Renal cortex interstitium (tissue), 11 donors: ENCODE data around the gene MAPK7. TPM values are rescaled to one million over a fixed set of nuclear protein-coding genes. Genes with fewer than 3 reads are reported as not detected.

Source experiments
- DNase-seq, 11 donors: peaks; one replicate each; pipeline ENCODE4 v3.0.0-alpha.2; 2013; ENCODE audit warnings: low read depth in 9 of 11, low spot score in 4 of 11; ENCODE audit errors: extremely low read depth in 1 of 11
- polyA plus RNA-seq, 3 donors: library from polyadenylated mRNA; unstranded; fragments of 120-200 nt; gene quantifications; one replicate each; pipeline ENCODE4 v1.2.1, GENCODE V29; 2013; ENCODE audit not compliant: insufficient read length in 3 of 3

MAPK7 gene
- polyA plus RNA-seq, 3 donors = 23.1 to 29.6 (median 24.7) TPM

DNA sequence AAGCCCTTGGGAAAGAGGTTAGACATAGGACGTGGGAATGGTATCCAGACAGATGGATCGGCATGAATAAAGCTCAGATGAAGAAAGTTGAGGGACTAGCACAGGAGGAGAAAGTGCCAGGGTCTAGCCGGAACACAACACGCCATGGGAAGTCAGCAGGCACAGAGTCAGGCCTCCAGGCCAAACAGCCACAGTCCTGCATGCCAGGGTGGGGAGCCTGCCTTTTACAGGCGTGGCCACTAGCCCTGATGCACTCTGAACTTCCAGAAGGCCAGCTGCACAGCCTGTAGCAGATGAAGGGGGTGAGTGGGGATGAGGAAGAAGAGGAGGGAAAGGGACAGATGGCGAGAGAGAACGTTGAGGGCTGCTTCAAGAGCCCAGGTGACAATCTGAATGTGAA, 20.9 kb upstream of the MAPK7 start:
- DNase-seq = no peak

DNA sequence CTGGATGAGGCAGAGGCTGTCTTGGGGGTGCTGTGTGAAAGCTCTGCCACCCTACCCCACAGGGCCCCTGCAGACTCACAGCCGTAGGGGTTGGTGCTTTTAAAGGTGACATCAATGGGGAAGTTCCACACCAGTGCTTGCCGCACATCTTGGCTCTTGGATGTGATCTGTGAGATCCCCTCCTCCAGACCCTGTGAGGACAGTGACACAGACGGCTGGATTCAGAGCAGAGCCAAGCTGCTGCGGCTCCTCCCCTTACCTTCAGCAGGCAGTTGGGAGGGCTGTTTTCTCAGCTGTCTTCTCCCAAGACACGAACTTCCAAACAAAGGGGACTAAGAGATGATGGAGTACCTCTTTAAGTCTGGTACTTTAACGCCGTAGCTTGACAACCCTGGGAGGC, 20.5 kb upstream of the MAPK7 start:
- no peak for DNase-seq

DNA sequence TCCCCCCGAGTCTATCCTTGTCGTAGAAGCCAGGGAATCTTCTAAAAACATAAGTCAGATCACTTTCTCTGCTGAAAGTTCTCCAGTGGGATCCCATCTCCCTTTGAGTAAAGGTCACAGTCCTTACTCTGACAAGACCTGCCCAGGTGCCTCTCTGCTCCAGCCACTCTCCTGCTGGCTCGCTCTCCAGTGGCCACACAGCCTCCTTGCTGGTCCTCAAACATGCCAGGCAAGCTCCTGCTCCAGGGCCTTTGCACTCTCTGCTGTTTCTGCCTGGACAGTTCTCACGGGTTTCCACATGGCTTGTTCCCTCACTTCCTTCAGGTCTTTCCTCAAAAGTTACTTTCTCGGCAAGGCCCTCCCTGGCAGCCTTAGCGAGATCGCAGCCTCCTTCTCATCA, 19.1 kb upstream of the MAPK7 start:
- DNase-seq = no peak

DNA sequence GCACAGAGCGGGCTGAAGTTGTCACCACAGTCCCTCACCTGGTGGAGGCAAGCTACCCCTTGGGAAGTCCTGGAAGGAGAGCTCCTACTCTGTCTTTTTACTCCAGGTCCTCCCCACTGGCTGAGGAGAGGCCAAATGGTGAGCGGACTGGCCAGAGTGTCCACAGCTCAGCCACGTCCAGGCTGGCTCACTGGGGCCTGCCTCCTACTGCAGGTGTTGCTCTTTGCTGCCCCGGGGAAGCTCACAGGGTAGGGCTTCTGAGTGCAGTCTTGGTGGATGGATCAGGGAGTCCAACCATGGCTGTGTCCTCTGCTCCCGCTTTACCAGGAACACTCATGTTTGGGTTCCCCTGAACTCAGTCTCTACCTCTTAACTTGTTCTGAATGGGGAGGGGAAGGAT, 18.4 kb upstream of the MAPK7 start:
- no peak for DNase-seq

DNA sequence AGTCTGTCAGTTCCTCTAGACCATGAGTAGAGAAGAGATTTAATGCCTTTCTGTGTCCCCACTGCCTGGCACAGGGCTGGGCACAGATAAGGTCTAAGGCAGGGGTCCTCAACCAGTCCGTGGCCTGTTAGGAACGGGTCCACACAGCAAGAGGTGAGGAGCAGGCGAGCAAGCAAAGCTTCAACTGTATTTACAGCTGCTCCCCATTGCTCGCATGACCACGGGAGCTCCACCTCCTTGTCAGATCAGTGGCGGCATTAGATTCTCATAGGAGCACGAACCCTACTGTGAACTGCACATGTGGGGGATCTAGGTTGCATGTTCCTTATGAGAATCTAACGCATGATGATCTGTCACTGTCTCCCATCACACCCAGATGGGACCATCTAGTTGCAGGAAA, 17.5 kb upstream of the MAPK7 start:
- no peak for DNase-seq

DNA sequence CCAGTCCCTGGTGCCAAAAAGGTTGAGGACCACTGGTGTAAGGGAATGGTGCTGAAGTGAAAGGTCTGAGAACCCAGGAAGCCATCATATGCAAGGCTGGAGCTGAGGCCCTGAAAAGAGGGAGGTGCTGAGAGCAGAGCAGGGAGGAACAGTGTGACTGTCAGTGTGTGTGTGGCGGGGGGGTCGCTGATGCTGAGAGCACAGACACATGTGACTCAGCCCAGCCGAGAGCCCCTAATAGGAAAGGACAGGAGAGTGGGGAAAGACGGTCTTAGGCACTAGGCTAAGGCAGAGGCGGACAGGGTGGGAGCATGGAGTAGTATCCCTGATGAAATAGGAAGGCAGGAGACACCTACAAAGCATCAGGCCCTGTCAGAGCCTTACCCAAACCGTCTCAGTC, 17.0 kb upstream of the MAPK7 start:
- no peak for DNase-seq

DNA sequence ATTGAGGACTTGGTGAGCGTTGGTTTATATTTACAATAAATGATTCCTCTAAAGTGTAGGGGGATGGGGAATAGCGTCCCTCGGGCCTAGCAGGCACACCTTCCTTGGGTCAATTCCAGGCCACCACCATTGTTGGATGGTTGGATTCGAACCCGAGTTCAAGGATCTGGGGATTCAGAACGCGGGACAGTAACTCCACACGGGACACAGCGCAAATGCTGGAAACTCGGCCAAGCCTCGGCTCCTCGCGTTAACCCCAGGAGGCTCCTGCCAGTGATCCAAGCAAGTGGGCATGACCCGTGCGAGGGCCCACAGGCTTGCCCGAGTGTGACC, 16.4 kb upstream of the MAPK7 start:
- no peak for DNase-seq

DNA sequence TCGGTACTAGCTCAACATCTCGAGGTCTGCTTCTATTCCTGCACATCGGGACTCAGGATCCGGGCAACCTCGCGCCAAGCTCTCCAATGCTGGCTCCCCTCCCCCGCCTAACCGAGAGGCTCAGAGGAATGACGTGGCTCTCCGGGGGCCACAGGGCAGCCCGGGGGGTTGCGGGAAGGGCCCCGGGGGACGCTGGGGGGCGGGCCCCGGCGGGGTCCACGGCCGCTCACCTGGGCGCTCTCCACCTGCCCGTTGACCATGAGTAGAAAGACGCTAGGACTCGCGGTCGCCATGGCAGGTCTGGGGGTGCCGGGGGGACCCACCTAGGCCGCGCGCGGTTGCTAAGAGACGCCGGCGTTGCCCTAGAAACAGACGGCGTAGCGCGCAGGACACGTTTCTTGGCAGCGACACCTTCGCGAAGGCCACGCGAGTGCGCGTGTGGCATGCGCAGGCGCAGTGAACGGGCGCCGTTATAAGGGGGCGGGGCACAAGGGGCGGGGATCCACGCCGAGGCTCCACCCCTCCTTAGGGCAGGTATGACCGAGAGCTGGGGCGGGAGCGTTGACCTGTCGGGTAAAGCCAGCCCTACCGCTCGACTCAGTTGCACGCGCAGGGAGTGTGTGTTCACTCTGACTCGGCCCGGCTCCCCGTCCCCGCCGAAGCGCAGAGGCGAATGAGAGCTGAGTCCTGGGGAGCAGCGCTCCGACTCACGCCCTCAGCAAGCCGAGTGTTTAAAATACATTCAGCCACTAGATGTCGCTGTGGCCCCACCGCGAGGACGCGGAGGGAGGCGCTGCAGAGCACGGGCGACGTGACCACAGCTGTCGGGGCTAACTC, 15.8 kb upstream of the MAPK7 start, which contains the start of gene B9D1:
Gene B9D1, minus strand, starts transcription at position 447 of the 837 bp plus-strand sequence. Its CDS starts 154 bp downstream, at position 293.
- peak; percentile 81 to 98 (median 90) for DNase-seq

DNA sequence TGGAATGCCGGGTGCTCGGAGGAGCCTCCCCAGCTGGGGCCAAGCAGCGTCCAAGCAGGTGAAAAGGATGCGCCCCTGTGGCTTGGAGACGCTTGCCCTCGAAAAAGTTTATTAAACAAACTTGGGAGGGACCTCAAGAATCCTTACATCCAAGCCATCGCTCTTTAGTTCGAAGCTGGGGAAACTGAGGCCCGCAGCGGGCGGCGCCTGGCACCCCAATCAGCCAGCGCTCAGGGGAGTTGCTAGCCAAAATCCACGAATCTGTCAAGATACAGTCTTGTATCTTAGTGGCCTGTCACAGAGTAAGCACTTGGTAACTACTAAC, 15.2 kb upstream of the MAPK7 start:
- DNase-seq = no peak

DNA sequence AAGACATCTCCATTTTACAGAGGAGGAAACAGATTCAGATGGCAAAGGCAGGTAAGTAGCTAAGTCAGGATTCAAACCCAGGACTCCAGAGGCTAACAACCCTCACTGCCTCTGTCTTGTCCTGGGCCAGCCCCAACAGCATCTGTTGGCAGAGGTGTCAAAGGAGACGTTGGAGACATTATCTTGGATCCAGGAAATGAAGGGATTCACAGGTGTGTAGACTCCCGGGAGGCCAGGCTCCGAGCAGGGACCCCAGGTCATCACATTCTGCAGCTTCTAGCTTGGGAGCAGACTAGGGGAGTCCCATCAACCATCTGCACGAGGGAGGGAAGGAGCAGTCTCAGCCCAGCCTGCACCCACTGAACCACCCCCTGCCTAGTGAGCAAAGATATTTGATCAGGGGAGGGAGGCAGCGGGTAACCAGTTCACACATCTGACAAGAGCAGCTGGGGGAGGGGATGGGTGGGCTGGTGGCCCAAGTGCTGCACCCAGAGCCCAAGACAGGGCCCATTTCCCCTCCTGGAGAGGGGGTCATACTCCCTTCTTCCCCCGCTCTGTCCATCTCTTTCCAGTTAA, 14.8 kb upstream of the MAPK7 start:
- DNase-seq = no peak

DNA sequence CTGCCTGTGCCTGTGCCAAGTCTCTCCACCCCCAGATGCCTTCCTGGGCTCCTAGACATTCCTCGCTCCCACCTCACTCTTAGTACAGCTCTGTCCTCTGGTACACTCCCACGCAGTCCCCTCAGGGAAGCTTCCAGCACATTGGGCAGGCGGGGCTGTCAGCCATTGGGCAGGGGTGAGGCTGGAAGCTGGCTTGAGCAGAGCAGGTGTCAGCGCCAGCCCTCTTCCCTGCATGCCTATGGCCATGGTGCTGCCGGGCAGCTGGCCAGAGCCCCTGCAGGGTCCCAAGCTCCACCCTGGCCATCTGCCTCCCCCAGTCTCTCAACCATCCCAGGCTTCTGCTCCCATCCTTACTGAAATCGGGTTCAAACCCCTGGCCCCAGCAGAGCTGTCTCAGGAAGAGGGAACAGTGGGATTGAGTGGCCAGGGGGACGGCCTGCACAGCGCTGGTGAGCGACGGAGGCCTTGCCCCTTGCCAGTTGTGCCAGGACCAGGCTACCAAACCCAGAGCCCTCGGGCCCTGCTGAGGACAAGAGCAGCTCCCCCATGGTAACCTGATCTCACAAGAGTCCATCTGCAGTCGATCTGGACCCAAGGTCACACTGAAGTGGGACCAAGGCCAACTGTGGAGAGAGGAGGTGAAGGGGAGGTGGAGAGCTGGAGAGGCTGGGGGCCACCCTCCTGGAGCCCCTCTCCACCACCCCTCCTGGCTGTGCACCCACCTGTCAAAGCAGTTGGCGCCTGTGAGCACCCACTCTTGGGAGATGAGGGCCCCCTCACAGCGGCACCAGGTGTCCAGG, 13.4 kb upstream of the MAPK7 start:
- no peak for DNase-seq

DNA sequence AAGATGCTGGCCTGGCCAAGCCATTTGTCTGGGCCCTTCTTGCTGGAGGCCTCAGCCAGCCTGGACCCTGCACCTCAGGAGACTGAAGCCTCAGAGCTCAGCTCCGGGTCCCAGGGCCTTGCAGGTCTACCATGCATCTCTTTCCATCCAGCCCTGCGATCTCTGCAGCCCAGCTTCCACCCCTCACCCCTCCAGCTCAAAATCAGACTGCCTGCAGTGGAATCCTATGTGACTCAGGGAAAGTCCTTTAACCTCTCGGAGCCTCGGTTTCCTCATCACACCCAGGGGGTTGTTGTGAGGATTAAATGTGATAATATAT, 12.8 kb upstream of the MAPK7 start:
- no peak for DNase-seq

DNA sequence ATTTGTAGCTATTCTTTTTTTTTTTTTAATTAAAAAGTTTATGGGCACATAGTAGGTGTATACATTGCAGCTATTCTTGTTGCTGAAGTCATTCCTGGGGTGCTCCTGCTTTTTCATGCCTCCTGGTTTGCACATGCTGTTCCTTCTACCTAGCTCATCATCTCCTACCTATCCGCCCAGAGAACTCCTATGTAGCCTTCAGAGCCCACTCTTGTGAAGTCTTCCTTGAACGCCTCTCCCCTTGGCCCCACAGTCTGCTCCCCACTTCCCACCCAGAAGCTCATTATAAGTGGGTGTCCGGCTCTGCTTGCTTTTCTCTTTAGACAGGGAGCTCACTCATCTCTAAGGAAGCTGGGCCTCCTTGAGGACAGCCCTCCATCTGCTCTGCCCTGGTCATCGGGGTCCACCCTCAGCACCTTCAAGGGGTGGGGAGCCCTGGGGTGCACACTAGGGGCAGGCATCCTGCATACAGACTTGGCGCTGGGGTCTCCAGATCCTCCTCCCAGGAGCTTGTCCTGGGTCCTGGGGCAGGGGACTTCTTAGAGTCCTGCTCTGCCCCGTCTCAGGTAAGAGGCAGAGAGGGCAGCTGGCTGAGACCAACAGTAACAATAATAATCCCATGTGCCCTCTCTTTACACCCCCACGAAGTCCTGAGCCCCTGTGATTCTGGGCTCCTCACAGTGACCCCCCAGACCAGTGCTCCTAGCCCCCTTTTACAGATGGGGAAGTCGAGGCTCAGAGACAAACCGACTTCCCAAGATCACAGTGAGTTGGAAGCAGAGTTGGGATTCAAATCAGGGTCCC, 12.3 kb upstream of the MAPK7 start:
- no peak for DNase-seq

DNA sequence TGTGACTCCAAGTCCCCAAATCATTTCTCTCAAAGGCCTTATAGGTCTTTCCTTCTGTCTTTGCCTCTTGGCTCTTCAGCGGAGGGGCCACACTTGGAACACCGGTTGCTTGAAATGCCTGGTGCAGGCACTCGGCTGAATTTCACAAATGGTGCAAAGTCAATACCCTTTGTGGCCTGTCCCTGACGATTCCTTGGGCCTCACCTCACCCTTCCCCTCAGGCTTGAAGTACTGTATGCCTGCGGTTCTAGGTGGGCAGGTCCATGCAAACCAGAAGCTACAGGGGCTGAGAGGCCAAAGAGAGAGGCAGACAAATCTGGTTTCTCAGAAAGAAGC, 11.7 kb upstream of the MAPK7 start:
- no peak for DNase-seq

DNA sequence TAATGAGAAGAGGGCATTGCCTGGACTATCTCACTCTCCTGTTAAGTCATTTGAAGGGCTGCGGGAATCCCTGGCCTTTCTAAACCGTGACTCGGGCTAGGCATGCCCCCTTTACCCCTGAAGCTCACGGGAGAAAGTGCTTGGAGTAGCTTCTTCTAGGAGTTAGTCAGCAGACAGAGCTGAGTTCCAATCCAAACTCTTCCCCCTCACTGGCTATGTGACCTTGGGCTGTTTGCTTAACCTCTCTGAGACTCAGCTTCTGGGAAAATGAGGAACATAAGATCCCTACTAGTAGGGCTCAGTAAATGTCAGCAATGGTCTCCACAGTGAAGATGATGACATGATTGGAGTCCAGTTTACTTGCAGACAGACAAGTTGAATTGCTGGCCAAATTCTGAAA, 10.1 kb upstream of the MAPK7 start:
- DNase-seq = no peak

DNA sequence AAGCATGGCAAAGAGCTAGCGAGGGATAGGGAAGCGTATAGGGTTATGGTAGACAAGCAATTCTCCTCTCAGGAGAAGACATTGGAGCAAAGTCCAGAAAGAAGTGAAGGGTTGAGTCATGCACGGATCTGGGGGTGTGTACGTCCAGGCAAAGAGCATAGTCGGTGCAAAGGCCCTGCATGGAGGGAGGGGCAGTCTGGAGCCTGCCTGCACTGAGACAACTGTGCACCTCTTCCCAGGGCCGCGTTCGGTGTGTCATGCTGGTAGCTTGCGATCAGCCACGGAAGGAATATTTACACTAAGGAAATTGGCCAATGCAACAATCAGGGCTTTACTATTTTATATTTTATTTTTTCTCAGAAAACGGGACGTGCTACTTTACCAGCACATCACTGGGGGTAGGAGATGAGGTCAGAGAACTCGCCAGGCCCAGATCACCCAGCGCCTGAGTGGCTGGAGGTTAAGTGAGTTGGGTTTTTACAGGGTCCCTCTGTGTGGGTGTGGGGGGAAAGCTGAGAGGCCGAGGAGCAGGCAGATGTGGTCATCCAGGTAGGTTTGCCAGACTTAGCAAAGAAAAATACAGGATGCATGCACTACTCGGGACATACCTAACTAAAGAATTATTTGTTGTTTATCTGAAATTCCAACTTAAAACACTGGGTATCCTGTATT, 9.1 kb upstream of the MAPK7 start:
- DNase-seq = no peak

DNA sequence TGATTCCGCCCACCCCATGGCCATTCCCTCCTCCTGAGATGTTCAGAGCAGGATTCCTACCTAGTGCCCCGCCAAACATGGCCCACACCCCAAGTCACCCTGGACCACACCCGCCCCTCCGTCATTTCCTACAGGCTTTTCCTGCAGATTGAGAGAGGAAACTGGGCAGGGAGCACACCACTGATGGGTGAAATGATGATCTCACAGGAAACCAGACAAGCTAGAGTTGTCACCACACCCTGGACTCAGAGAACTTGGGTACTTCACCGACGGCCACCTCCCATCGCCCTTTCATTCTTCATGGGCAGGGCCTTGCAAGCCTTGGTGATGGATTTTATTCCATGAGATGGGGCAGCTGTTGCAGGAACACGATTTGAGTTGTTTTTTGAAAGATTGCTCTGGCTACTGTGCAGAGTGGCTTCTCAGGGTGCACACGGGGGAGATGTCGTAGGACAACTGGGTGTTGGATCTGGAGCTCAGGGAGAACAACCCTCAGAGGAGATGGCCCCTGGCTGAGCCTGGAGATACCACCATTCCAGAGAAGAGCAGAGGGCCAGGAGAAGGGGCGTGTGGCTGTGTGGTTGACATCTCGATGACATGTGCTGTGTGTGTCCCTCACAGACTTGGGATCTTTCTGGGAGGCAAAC, 8.3 kb upstream of the MAPK7 start:
- DNase-seq = no peak

DNA sequence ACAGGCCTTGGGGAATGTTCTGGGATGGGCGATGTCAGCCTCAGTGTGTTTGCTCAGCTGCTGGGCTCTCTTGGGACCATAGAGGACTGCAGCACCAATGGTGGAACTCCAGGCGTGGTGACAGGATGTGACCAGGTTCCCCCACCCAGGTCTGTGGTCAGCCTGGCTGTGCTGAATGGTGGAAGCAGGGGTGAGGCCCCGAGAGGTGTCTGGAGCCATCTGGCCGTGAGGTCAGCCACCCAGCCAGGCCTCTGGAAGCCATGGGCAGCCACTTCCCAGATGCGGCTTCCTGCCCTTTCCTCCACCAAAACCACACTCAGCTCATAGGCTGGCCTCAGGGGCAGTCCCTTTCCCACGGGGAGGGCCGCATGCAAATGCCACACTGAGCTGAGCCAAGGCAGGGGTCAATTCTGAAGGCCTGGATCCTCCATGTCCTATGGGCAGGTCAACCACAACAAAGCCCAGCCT, 7.8 kb upstream of the MAPK7 start:
- no peak for DNase-seq
